ENCODE measurements around the gene EDAR. TPM values are rescaled to one million over a fixed set of nuclear protein-coding genes. Genes with fewer than 3 reads are reported as not detected.

EDAR gene
- total RNA-seq, 1 donor from 2014 or later: not detected

DNA sequence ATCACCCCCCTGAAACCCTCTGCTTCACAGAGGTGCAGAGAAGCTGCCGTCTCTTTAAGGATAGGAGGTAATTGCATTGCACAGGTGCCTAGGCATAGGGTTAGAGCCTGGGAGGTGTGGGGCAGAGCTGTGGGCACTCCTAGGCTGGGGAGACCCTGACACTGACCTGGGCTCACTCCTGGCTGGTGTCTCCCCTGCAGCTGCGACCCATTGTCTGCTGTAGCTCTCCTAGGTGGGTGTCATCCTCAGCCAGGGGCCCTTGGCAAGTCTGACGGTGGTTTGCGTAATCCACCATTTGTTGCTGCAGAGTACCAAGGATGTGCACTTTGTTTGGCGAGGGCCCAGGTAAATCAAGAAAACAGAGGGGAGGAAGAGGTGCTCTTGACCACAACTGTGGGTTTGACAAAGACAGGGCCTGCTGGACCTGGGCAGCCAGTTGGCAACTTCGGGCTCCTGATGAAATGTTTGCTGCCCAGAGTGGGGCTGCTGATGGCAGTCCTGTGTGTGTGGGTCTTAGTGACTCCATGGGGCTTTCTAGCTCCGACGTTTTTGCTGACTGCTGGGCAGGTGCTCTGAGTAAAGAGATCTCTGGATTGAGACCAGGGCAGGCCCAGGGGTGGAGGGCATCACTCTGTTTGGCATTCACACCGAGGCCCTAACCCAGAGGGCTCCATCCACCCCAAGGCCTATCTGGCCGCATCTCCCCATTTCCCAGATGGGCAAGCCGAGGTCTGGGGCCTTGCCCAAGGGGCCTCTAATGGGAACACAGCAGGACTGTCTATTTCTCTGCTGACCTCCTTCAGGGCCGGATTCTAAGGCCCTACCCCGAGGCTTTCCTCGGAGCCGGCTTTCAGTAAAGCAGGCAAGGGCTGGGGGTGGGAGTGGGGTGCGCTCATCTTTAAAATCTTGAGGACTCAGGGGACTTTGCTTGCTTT lies 67.7 kb downstream of the EDAR start:
- H3K27me3 Mint-ChIP-seq (ENCODE audit: low read depth): peaks cover 40% of the 10 kb centered on the region
- no peaks in the 10 kb centered on the region for H3K9me3 Mint-ChIP-seq (ENCODE audit: low read depth)
- H3K36me3 Mint-ChIP-seq (ENCODE audit: low read depth): no peaks in the 10 kb centered on the region
- TF ChIP-seq, protein P1, sequence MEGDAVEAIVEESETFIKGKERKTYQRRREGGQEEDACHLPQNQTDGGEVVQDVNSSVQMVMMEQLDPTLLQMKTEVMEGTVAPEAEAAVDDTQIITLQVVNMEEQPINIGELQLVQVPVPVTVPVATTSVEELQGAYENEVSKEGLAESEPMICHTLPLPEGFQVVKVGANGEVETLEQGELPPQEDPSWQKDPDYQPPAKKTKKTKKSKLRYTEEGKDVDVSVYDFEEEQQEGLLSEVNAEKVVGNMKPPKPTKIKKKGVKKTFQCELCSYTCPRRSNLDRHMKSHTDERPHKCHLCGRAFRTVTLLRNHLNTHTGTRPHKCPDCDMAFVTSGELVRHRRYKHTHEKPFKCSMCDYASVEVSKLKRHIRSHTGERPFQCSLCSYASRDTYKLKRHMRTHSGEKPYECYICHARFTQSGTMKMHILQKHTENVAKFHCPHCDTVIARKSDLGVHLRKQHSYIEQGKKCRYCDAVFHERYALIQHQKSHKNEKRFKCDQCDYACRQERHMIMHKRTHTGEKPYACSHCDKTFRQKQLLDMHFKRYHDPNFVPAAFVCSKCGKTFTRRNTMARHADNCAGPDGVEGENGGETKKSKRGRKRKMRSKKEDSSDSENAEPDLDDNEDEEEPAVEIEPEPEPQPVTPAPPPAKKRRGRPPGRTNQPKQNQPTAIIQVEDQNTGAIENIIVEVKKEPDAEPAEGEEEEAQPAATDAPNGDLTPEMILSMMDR (IDR thresholded peaks at IDR 0.05): no peak
- no peak overlapping the region for H3K27ac Mint-ChIP-seq (ENCODE audit: unreplicated experiment)
- no peak overlapping the region for H3K4me3 Mint-ChIP-seq (ENCODE audit: unreplicated experiment)
- no peaks in the 10 kb centered on the region for H3K4me1 Mint-ChIP-seq (ENCODE audit: low read depth)
- DNase-seq (ENCODE audit: low spot score): peak; percentile 55

DNA sequence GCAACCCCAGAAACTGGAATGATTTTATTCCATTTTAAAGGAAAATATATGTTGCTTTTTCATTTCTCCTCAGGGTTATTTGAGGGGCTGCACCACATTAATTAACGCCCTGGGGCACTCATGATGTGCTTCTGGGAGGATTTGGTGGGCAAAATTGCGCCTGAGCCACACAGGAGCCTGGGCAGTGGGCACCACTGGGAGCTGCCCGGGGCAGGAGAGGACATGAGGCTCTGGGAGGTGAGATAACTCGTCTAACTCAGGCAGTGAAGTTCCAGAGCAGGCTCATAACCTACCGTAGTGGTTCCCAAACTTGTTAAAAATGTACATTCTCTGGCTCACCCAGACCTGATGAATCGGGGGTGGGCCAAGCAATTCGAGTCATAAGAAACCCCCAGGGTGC lies 68.3 kb downstream of the EDAR start:
- H3K4me1 Mint-ChIP-seq (ENCODE audit: low read depth): no peaks in the 10 kb centered on the region
- TF ChIP-seq, protein P1 (IDR thresholded peaks at IDR 0.05): no peak
- H3K27ac Mint-ChIP-seq (ENCODE audit: unreplicated experiment): no peak overlapping the region
- H3K9me3 Mint-ChIP-seq (ENCODE audit: low read depth): no peaks in the 10 kb centered on the region
- peaks cover 39% of the 10 kb centered on the region for H3K27me3 Mint-ChIP-seq (ENCODE audit: low read depth)
- peak; percentile 44 for DNase-seq (ENCODE audit: low spot score)
- no peaks in the 10 kb centered on the region for H3K36me3 Mint-ChIP-seq (ENCODE audit: low read depth)
- no peak overlapping the region for H3K4me3 Mint-ChIP-seq (ENCODE audit: unreplicated experiment)

DNA sequence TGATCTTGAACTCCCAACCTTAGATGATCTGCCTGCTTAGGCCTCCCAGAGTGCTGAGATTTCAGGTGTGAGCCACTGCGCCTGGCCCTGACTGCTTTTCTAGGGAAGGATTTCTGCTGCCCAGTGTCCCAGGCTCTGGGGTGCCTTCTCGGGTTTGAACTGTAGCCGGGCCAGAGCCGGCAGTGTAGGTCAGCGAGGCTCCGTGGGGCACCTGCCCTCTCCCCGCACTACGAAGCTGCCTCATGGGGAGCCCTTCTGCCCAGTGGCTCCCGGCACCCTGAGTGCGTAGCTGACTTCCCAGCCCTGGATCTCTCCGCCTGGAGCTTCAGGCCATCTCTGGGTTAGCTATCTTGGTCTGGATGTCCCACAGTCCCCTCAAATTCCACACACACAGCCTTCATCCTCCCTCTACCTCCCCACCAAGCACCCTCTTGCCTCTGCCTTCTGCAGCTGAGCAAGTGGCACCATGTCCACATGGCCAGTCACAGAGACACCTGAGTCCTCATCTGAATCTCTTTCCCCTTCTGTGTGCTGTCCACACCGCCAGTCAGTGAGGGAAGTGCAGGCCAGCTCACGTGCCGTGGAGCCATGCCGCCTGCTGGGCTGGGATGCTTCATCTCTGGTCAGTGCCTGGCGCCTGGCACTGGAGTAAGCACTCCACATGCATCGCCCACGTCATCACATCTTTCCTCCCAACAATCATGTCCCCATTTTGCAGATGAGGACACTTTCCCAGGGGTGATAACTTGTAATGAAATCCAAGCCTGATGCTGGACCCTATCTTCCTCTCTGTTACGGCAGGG lies 69.2 kb downstream of the EDAR start:
- TF ChIP-seq, protein P1 (IDR thresholded peaks at IDR 0.05): no peak
- Mint-ChIP-seq H3K4me3 (ENCODE audit: unreplicated experiment) (no peak overlapping the region), H3K36me3 (ENCODE audit: low read depth) (no peaks in the 10 kb centered on the region), H3K4me1 (ENCODE audit: low read depth) (no peaks in the 10 kb centered on the region), H3K27me3 (ENCODE audit: low read depth) (peaks cover 36% of the 10 kb centered on the region), H3K9me3 (ENCODE audit: low read depth) (no peaks in the 10 kb centered on the region), H3K27ac (ENCODE audit: unreplicated experiment) (no peak overlapping the region)
- peak; percentile 62 for DNase-seq (ENCODE audit: low spot score)

DNA sequence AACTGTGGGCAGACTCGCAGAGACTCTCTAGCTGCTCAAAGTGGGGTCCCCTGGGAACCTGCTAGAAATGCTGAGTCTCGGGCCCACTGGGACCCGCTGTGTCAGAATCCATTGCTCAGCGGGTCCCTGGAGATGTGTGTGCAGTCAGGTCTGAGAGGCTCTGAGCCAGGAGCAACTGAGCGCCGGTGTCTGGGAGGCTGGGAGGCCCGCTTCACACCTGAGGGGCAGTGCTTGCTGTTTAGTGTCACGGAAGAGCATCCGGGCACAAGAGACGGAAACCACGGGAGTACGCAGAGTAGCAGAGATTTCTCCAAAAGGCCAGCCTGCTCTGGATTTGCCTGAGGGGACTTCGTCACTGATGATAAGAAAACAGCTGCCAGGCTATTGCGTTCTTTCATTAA lies 70.1 kb downstream of the EDAR start:
- Mint-ChIP-seq H3K27ac (ENCODE audit: unreplicated experiment) (no peak overlapping the region), H3K27me3 (ENCODE audit: low read depth) (peaks cover 32% of the 10 kb centered on the region), H3K9me3 (ENCODE audit: low read depth) (no peaks in the 10 kb centered on the region), H3K4me3 (ENCODE audit: unreplicated experiment) (no peak overlapping the region), H3K36me3 (ENCODE audit: low read depth) (no peaks in the 10 kb centered on the region), H3K4me1 (ENCODE audit: low read depth) (no peaks in the 10 kb centered on the region)
- no peak for DNase-seq (ENCODE audit: low spot score)
- TF ChIP-seq, protein P1 (IDR thresholded peaks at IDR 0.05): no peak

GRCh38 chr2:108918156-108918874 lies 70.7 kb downstream of the EDAR start:
- Mint-ChIP-seq H3K4me3 (ENCODE audit: unreplicated experiment) (no peak overlapping the region), H3K36me3 (ENCODE audit: low read depth) (no peaks in the 10 kb centered on the region), H3K9me3 (ENCODE audit: low read depth) (no peaks in the 10 kb centered on the region), H3K27ac (ENCODE audit: unreplicated experiment) (no peak overlapping the region), H3K27me3 (ENCODE audit: low read depth) (peaks cover 32% of the 10 kb centered on the region), H3K4me1 (ENCODE audit: low read depth) (no peaks in the 10 kb centered on the region)
- DNase-seq (ENCODE audit: low spot score): no peak
- TF ChIP-seq, protein P1 (IDR thresholded peaks at IDR 0.05): no peak

Measured in chondrocyte (in vitro differentiated cells).